ACHN (cell line): ENCODE data around the gene TMEM53.

ENCODE experiments used
- DNase-seq: peaks from one replicate; pipeline ENCODE4 v3.0.0-alpha.2; 2015
- in situ Hi-C: cut with HindIII; loops from 2 replicates; pipeline ENCODE4 v1.10.0; 2017; ENCODE audit warnings: low sequenced_read_pairs, low pct_ligation_motif_present, low pct_unique_long_range_greater_than_20kb

The TMEM53 gene

DNA sequence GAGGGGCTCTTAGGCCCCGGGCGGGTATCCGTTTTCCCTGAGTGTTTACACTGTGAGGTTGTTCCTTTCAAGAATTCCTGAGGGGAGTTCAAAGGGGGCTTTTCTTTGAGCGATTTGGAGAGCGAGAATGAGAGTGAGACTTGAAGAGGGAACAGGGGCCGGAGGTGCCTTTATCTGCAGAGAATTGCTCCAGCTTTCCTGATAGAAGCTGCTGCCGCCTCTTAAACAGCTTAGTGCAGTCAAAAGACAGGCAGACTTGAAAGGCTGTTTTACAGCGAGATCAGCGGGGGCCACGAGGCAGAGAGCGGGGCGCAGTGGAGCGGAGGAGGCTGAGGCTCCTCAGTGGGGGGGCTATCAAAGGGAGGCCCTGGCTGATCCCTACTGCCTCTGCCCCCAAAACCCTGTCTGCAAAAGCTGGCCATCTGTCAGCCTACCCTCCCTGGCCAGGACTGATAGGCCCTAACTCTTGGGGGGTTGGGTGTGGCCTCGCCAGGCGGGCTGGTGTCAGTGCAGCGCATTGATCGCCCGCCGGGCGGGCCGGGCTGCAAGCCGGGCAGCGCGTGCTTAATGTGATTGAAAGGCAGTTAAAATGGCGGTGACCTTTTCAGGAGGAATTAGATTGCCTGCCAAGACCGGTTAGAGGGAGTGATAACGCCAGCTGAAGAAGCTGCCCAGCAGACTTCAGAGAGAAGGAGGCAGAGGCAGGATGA is 36.4 kb downstream of the TMEM53 start:
- in situ Hi-C loops, result no loop called here
- no peak for DNase-seq

DNA sequence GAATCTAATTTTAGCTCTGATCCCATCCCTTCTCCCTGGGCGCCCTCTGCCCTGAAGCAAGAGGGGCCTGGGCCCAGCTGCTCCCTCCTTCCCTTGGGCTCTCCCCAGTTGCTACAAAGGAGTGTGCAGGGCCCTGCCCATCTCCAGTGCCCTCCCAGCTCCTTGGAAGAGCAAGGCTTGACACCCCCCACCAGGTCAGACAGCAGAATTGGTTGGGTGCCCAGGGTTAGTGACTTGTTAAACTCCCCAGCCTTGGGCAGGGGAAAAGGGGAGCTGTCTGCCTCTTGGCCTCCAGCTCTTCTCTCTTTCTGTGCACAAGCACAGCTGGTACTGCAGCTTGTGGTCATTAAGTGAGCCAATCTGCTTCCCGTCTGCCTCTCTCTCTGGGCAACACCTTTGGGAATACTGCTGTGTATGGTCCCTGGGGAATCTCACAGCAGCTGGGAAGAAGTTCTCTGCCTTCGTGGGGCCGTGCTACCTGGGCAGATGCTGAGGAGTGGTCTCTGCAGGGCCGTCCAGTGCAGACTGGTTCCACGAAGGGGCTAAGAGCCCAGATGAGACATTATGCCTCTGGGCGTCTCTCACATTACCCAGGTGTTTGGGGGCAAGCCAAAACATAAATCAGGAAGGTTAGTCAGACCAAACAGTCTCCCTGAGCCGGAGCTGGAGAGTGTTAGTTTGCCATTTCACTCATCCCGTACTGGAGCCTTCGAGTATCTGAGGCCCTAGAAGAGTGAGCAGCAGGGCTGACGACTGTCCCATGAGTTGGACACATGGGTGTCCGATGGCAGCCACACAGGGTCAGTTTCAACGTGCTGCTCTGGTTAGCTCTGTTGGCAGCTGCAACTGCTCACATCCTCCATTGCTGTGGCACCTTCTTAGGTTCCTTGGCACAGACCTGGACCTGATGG is 37.3 kb downstream of the TMEM53 start:
- no peak for DNase-seq
- in situ Hi-C loops, result no loop called here

DNA sequence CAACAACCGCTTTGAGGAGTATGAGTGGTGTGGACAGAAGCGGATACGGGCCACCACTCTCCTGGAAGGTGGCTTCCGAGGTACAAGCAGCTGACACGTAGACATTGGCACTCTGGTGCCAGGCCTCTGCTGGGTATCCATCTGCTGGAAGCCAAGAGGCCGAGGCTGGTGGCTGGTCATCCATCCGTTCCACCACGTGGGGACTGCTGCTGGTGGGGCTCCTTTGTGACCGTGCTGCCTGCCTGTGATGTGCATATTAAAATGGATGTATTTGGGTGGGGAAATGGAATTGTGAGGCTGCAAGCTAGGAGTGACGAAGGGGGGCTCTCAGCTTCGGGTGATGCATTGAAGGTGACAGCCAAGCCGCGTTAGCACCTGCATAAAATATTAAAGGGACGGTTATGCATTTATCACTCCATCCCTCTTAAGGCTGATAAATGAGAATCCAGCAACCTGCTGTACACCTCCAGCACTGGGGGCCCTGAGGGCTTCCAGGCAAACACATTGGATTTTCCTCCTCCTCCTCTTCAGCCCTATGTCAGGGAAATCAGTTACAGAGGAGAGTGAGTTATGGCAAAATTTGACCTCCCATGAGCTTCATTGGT is 38.1 kb downstream of the TMEM53 start:
- DNase-seq, result no peak
- in situ Hi-C loops, result no loop called here

DNA sequence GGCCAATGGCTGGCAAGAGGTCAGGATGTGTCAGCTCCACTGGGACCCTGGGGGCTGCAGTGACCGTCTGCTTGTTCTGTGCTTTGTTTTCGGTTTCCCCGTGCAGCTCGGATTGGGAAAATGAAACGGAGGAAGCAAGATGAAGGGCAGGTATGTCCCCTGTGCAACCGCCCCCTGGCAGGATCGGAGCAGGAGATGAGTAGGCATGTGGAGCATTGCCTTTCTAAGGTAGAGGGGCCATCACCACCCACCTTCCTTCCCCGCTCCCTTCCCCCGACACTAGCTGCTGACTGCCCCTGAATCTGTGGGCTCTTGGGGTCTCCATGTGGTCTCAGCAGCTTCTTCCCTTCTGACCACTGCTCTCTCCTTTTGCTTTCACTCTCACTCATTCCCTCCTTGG is 38.8 kb downstream of the TMEM53 start:
- in situ Hi-C loops, result no loop called here
- DNase-seq, result no peak

DNA sequence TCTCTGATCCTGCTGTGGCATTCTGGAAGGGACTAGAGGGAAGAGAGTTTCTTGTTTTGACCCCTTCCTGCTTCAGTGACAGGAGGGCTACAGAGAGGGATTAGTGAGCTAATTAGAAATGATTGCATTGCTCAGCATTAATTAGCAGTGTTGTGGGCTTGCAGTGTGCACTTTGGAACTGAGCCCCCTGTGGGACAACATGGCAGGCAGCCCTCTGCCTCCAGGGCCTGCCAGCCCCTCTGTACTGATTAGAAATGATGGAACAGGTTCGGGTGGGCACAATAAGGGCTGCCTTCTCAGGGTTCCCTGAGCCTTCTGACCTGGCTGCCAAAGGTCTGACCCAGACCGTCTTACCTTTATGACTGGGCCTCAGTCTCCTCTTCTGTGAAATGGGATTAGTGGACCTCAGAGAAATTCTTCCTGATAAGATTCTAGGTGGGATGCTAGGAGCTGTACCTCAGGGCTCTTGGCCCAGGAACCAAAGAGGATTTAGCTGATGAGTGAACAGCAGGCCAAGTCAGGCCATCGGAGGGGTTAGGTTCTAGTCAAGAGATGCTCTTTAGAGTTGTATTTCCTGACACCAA is 39.6 kb downstream of the TMEM53 start:
- in situ Hi-C loops, result no loop called here
- DNase-seq, result no peak

DNA sequence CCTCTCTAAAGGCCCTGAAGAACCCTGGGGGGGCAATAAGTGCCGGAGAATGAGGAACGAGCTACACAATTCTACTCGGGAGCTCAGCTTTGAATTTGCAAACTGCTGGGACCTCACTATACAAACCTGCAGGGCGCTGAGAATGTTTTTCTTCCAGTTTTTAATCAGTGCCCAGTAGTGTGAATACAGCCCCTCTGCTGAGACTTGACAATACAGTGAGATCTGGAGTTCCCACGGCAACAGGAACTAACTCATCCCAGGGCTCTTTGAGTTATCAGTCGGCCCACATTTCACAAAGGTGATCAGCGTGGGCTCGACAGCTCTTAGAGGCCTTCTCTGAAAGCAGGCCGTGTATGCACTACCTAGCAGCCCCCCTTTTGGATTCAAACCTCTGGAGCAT is 41.7 kb downstream of the TMEM53 start:
- DNase-seq, result no peak
- in situ Hi-C loops, result no loop called here

DNA sequence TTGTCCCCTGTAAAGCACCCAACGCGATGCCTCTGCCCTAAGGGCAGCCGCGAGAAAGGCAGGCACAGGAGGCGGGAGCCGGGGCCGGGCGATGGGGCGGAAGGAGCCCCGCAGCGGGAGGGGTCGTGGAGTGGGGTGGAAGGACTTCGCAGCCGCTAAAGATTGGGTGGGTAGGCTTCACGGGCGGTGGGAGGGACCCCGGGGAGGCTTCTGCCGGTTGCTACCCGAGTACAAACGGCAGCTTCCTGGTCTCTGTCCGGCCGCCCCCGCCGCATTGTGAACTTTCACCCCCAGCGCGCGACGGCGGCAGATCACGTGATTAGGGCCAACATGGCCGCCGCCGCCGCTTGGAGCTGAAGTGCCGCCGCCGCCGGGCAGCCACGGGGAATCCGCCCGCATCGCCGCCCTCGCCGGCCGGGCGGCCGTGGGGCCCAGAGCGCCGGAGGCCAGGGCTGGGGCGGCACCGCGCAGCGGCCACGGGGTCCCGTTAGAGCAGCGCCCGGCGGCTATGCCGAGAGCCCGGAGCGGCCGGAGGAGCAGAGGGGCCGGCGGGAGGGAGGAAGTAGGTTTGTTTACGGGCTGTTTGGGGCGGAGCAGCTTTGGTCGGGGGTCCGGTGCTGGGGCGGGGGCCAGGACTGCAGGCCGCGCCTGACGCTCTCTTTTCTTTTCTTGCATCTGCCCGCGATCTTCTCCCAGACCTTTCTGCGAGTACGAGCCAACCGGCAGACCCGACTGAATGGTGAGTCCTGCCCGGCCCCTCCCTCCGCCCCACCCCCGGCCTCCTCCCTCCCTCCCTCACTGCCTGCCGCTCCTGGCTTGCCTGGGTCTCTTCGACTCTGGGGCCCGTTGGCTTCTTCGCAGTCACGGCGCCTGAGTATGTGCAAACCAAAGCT is 42.4 kb downstream of the TMEM53 start:
- in situ Hi-C loops, result no loop called here
- peak; percentile 76 for DNase-seq

DNA sequence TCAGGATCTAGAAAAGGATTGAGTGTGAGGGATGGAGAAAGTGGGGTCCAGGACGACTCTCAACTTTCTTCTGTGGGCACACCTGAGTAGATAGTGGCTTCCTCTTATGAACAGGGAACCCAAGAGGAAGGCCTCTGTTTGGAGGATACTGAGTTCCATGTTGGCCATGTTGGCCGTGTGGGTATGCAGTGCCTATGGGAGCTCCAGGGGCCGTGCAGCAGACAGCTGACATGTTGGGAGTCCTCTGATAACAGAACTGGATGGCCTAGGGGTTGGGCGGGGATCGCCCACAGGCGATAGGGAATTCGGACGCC is 43.0 kb downstream of the TMEM53 start:
- DNase-seq, result no peak
- in situ Hi-C loops, result no loop called here

DNA sequence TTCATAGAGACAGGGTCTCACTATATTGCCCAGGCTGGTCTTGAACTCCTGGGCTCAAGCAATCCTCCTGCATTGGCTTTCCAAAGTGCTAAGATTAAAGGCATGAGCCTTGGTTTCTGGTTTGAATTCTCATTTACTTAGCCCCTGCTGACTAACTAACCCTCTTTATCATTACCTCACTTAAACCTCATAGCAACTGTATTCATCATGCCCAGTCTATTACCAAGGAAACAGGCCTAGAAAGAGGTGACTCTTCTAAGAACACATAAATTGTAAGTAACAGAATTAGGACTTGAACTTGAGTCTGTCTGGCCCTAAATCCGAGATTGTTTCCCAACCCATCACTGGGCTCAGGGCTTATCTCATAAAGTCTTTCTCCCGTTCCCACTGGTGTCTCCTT is 44.2 kb downstream of the TMEM53 start:
- no peak for DNase-seq
- in situ Hi-C loops, result no loop called here

DNA sequence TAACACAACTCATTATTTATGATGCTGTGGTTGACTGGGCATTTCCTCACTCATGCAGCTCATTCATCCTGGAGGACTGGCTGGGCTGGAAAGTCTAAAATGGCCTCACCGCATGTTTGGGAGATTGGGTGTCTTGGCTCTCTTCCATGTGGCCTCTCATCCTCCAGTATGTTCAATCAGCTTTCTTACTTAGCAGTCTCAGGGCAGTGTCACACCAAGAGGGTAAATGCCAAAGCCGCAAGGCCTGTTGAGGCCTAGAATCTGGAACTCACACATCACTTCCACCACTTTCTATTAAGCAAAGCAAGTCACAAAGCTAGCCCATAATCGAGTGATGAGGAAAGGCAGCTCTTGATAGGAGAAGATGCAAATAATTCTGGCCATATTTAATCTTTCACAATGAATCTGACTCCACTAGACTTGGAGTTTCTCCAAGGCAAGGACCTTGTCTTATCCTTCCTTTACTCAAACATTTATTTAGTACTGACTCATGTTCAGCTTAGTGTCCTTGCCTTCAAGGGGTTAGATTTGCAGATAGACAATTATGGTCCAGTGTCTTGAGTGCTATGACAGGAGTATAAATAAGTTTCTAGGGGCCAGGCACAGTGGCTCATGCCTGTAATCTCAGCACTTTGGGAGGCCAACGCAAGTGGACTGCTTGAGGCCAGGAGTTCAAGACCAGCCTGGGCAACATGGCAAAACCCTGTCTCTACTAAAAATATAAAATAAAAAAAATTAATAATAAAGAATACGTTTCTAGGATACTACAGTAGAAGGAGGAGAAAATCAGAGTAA is 45.1 kb downstream of the TMEM53 start:
- peak; percentile 67 for DNase-seq
- in situ Hi-C loops, result no loop called here

DNA sequence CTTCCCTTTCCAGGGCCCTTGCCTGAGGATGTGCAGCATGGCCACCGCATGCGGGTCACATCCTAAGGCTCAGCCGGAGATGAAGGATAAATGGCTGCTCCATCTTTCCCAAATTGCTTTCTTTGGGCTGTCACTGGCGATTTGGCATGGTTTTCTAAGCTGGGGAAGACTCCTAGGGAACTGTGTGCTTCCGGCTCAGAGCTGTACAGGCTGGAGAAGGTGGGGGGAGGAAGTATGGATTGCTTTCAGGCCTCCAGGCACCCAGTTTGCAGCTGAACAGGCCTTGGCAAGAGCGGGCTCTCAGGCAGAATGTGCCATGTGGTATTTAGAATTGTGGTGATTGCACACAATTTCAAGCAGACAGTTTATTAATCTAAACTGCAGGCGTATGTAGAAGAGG is 48.9 kb downstream of the TMEM53 start:
- DNase-seq, result no peak
- in situ Hi-C loops, result no loop called here

DNA sequence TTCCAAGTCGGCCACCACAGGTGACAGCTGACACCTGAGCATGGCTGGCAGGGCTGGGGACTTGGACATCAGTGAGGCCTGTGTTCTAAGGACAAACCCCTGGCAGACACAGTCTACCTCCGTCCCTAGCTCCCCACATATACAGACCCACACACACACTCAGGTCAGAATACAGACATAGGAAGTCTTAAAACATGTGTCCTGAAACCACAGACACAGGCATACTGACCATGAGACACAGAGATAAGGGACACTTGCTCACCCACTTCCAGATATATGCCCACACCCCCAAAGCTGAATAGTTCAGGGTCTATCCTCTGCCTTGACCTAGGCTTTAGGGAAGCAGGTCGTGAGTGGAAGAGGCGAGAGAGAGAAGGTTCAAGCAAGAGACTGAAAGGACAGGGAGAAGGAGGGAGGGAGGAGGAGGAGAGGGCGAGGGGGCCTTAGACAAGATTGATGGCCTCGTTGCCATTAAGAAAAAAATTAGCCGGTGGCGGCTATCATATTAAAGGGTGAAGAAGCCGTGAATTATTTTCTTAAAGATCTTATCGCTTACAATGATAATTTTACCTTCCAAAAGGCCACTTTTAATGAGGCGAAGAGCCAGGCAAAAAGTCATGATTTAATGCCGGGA is 49.9 kb downstream of the TMEM53 start:
- DNase-seq, result no peak
- in situ Hi-C loops, result no loop called here

DNA sequence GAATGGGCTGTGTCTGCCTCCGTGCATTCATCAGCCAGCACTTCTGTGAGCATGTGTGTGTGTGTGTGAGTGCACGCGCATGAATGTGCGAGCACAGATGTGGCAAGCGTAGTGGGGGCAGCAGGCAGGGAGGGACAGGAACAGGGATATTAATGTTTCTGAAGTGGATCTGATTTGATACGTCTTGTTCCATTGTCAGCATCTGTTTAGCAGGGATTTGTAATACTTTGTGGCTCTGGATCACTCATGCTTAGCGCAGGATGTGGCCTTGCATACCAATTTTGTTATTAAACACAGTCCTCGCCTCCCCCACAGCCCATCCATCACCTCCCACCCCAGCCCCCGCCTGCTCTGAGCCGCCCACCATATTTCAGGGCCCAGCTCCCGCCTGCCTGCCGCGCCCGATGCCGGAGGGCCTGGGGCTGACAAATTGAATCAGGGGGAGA is 52.4 kb downstream of the TMEM53 start:
- in situ Hi-C loops, result no loop called here

DNA sequence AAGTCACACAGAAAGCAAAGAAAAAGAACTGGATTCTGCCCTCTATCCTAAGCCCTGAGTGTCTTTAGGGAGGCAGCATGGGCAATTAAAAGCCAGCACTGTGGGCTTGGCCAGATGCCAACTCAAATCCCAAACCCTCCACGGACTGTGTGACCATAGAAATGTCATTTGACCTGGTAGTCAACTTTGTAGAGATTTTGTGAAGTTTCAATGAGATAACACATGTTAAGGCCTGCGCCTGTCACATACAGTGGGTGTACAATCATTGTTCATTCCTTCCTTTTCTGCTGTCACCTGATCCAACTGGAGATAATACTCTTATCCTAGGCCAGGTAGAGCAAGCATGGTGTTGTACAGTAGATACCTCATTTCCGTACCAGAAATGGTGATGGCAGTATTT is 54.2 kb downstream of the TMEM53 start:
- in situ Hi-C loops, result no loop called here
- no peak for DNase-seq

More for the DNA sequence above, 52.4 kb downstream of the TMEM53 start:
- DNase-seq, result no peak

DNA sequence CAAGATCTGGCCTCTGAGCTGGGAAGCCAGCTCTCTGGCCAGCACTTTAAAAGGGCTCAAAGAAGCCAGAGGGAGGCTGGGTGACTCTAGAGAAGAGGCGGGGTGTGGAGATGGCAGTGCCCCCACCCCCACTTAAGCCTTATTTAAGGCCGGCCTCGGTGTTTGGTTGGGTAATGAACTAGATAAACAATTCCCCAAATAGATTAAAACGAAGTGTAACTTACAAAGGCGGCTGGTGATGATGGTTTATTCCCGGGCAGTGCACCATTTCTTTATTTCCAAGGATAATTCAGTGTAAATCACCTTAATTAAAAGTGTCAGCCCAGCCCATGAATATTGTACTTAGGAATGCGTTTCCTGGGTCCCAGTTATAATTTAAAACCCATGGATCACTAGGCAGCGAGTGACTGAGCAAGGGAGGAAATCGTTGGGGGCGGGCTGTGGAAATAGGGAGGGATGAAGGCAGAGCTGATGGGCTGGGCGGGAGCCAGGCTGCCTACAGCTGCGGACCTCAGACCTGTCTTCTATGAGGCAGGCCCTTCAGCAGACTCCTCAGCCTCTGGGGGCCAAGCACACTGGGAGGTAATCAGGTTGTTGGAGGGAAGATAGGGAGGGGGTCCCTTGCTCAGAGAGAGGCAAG is 54.9 kb downstream of the TMEM53 start:
- in situ Hi-C loops, result no loop called here
- DNase-seq, result no peak

DNA sequence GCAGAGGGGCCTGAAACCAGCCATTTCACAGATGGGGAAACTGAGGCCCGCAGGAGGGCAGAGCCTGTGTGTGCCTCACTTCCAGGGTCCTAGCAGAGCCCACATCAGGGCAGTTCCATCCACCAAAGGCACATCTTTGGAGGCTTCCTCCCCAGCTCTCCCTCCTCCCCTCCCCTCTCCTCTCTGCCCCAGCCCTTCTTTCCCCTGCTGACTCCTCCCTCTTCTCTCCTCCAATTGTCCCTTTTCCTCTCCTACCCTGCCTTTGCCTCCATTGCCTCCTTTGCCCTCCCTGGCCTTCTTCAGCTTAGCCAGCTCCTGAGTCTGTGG is 56.6 kb downstream of the TMEM53 start:
- no peak for DNase-seq
- in situ Hi-C loops, result no loop called here
